Ishikawa (cell line): Measurements from ENCODE around the gene ANKRD28.

Experiments used
- CEBPB ChIP-seq: IDR thresholded peaks from 2 replicates; pipeline ENCODE4 v1.6.1; 2012
- CREB1 ChIP-seq: IDR thresholded peaks from 2 replicates; pipeline ENCODE4 v1.6.1; 2012; ENCODE audit warnings: low read depth
- EGR1 ChIP-seq: IDR thresholded peaks from 2 replicates; pipeline ENCODE4 v1.6.1; 2012
- EP300 ChIP-seq: IDR thresholded peaks from 2 replicates; pipeline ENCODE4 v1.6.1; 2012; ENCODE audit warnings: borderline replicate concordance
- FOXM1 ChIP-seq: IDR thresholded peaks from 2 replicates; pipeline ENCODE4 v1.6.1; 2012; ENCODE audit warnings: low read depth, borderline replicate concordance
- MAX ChIP-seq: IDR thresholded peaks from 2 replicates; pipeline ENCODE4 v1.6.1; 2012
- NFIC ChIP-seq: IDR thresholded peaks from 2 replicates; pipeline ENCODE4 v1.6.1; 2012
- RAD21 ChIP-seq: IDR thresholded peaks from 2 replicates; pipeline ENCODE4 v1.6.1; 2012; ENCODE audit warnings: low read depth
- REST ChIP-seq: IDR thresholded peaks from 2 replicates; pipeline ENCODE4 v1.6.1; 2012; ENCODE audit warnings: low read depth, mild to moderate bottlenecking
- TAF1 ChIP-seq: IDR thresholded peaks from 2 replicates; pipeline ENCODE4 v1.6.1; 2012; ENCODE audit warnings: low read depth, mild to moderate bottlenecking
- TCF12 ChIP-seq: IDR thresholded peaks from 2 replicates; pipeline ENCODE4 v1.6.1; 2012; ENCODE audit warnings: low read depth
- TEAD4 ChIP-seq: IDR thresholded peaks from 2 replicates; pipeline ENCODE4 v1.6.1; 2012
- USF1 ChIP-seq: IDR thresholded peaks from 2 replicates; pipeline ENCODE4 v1.6.1; 2012
- YY1 ChIP-seq: IDR thresholded peaks from 2 replicates; pipeline ENCODE4 v1.6.1; 2012; ENCODE audit warnings: low read depth
- ZBTB7A ChIP-seq: IDR thresholded peaks from 2 replicates; pipeline ENCODE4 v1.6.1; 2012; ENCODE audit warnings: low read depth

The ANKRD28 gene

GRCh38 chr3:15769256-15769915, 28.4 kb downstream of the ANKRD28 start:
- TF ChIP-seq TAF1 = no peak
- no peak for TF ChIP-seq EGR1
- TF ChIP-seq MAX = no peak
- no peak for TF ChIP-seq RAD21
- no peak for TF ChIP-seq ZBTB7A
- TF ChIP-seq TEAD4 = no peak
- TF ChIP-seq NFIC = no peak

GRCh38 chr3:15768421-15769255, 29.1 kb downstream of the ANKRD28 start:
- no peak for TF ChIP-seq USF1
- TF ChIP-seq CEBPB = peak; percentile 71
- TF ChIP-seq TEAD4 = peak; percentile 85
- peak; percentile 43; the same call in 1 of the 2 replicates for TF ChIP-seq EP300
- TF ChIP-seq TCF12 = peak; percentile 34; the same call in 1 of the 2 replicates
- peak; percentile 61; the same call in 1 of the 2 replicates for TF ChIP-seq FOXM1
- no peak for TF ChIP-seq YY1
- no peak for TF ChIP-seq TAF1
- no peak for TF ChIP-seq REST
- no peak for TF ChIP-seq NFIC

- TF ChIP-seq TEAD4 = no peak
- no peak for TF ChIP-seq YY1
- TF ChIP-seq CEBPB = no peak
- no peak for TF ChIP-seq NFIC
- TF ChIP-seq ZBTB7A = no peak
- TF ChIP-seq EP300 = no peak
- no peak for TF ChIP-seq RAD21
- TF ChIP-seq MAX = no peak
- TF ChIP-seq USF1 = no peak
- no peak for TF ChIP-seq REST
Measured at GRCh38 chr3:15766406-15766805, 31.4 kb downstream of the ANKRD28 start.

GRCh38 chr3:15758295-15758694, 39.5 kb downstream of the ANKRD28 start:
- TF ChIP-seq TEAD4 (no peak), EGR1 (no peak), EP300 (no peak), USF1 (no peak), NFIC (no peak), CEBPB (no peak), YY1 (no peak), FOXM1 (no peak), TCF12 (no peak), RAD21 (no peak), TAF1 (no peak), REST (no peak), CREB1 (no peak), ZBTB7A (no peak)
